ENCODE measurements around the gene ITGB1.
A peak's percentile ranks its signal among the peaks of the same experiment; 100 is the strongest.
"Not testable (repeated sequence)": the region's sequence is repeated elsewhere in the genome, so short reads cannot be mapped to it uniquely, and the experiment has no call there.

ITGB1 gene

GRCh38 chr10:32958085-32959005 lies at the start of gene ITGB1:
Gene ITGB1 (minus strand): TSS chr10:32958230. CDS start chr10:32935558, 22,672 bp downstream.
- Mint-ChIP-seq H3K4me3 (peak within 1 kb of the TSS; percentile 76), H3K27me3 (peaks cover 11% of the 10 kb centered on the region), H3K9me3 (no peaks in the 10 kb centered on the region), H3K27ac (peak within 1 kb of the TSS; percentile 70), H3K36me3 (peaks cover 2% of the 10 kb centered on the region), H3K4me1 (peaks cover 30% of the 10 kb centered on the region)
- peak; percentile 90 for DNase-seq
- CTCF ChIA-PET, result interaction anchor here (1.3 to 1.5 kb wide), 2 partner anchors 23 to 49 kb away, joined by 4 read pairs; no protein-coding TSS in a partner anchor

- Mint-ChIP-seq H3K4me1 (peaks cover 33% of the 10 kb centered on the region), H3K27ac (no peak overlapping the region), H3K4me3 (no peak overlapping the region), H3K27me3 (peaks cover 18% of the 10 kb centered on the region), H3K9me3 (no peaks in the 10 kb centered on the region), H3K36me3 (no peaks in the 10 kb centered on the region)
- CTCF ChIA-PET, result interaction anchor here (0.8 to 1.7 kb wide), 4 partner anchors 25 to 129 kb away, joined by 3 to 4 read pairs (median 4); no protein-coding TSS in a partner anchor
- DNase-seq, result no peak
These were observed 48.4 kb upstream of the ITGB1 start for GRCh38 chr10:33006342-33006887.

GRCh38 chr10:33005322-33006301 lies 47.6 kb upstream of the ITGB1 start:
- peaks cover 18% of the 10 kb centered on the region for H3K27me3 Mint-ChIP-seq
- H3K27ac Mint-ChIP-seq, result peak overlapping the region; percentile 46
- H3K4me3 Mint-ChIP-seq, result peak overlapping the region; percentile 50
- peaks cover 32% of the 10 kb centered on the region for H3K4me1 Mint-ChIP-seq
- CTCF ChIA-PET, result interaction anchor here (0.8 to 1.1 kb wide), 2 partner anchors 49 to 129 kb away, joined by 3 to 4 read pairs; no protein-coding TSS in a partner anchor
- no peaks in the 10 kb centered on the region for H3K36me3 Mint-ChIP-seq
- DNase-seq, result peak; percentile 38
- H3K9me3 Mint-ChIP-seq, result no peaks in the 10 kb centered on the region

GRCh38 chr10:33001908-33002492 lies 44.0 kb upstream of the ITGB1 start:
- H3K27me3 Mint-ChIP-seq, result peaks cover 4% of the 10 kb centered on the region
- H3K36me3 Mint-ChIP-seq, result no peaks in the 10 kb centered on the region
- no peaks in the 10 kb centered on the region for H3K9me3 Mint-ChIP-seq
- CTCF ChIA-PET, result no interaction called here
- DNase-seq, result no peak
- no peak overlapping the region for H3K27ac Mint-ChIP-seq
- H3K4me3 Mint-ChIP-seq, result no peak overlapping the region
- peaks cover 10% of the 10 kb centered on the region for H3K4me1 Mint-ChIP-seq

GRCh38 chr10:32998060-32998581 lies 40.1 kb upstream of the ITGB1 start:
- H3K4me1 Mint-ChIP-seq, H3K4me3 Mint-ChIP-seq, H3K9me3 Mint-ChIP-seq, H3K27ac Mint-ChIP-seq, H3K27me3 Mint-ChIP-seq, H3K36me3 Mint-ChIP-seq, DNase-seq, CTCF ChIA-PET: not testable (repeated sequence)

GRCh38 chr10:32995751-32996150 lies 37.7 kb upstream of the ITGB1 start:
- DNase-seq, result no peak
- Mint-ChIP-seq H3K9me3 (peaks cover 2% of the 10 kb centered on the region), H3K4me1 (no peaks in the 10 kb centered on the region), H3K27ac (no peak overlapping the region), H3K4me3 (no peak overlapping the region), H3K36me3 (no peaks in the 10 kb centered on the region), H3K27me3 (peaks cover 2% of the 10 kb centered on the region)
- CTCF ChIA-PET, result interaction anchor here (1.2 to 1.3 kb wide), 2 partner anchors 8 to 13 kb away, joined by 3 to 6 read pairs; no protein-coding TSS in a partner anchor

GRCh38 chr10:32995066-32995622 lies 37.1 kb upstream of the ITGB1 start:
- peaks cover 4% of the 10 kb centered on the region for H3K9me3 Mint-ChIP-seq
- no peak overlapping the region for H3K27ac Mint-ChIP-seq
- H3K27me3 Mint-ChIP-seq, result peaks cover 4% of the 10 kb centered on the region
- DNase-seq, result no peak
- H3K4me3 Mint-ChIP-seq, result no peak overlapping the region
- H3K36me3 Mint-ChIP-seq, result no peaks in the 10 kb centered on the region
- H3K4me1 Mint-ChIP-seq, result no peaks in the 10 kb centered on the region
- CTCF ChIA-PET, result interaction anchor here (1.2 to 1.3 kb wide), 2 partner anchors 8 to 14 kb away, joined by 3 to 6 read pairs; no protein-coding TSS in a partner anchor

GRCh38 chr10:32994632-32995031 lies 36.6 kb upstream of the ITGB1 start:
- H3K4me1 Mint-ChIP-seq, H3K27me3 Mint-ChIP-seq, DNase-seq, CTCF ChIA-PET, H3K36me3 Mint-ChIP-seq, H3K9me3 Mint-ChIP-seq, H3K4me3 Mint-ChIP-seq, H3K27ac Mint-ChIP-seq: not testable (repeated sequence)

GRCh38 chr10:32992310-32992709 lies 34.3 kb upstream of the ITGB1 start:
- H3K9me3 Mint-ChIP-seq, CTCF ChIA-PET, DNase-seq, H3K4me1 Mint-ChIP-seq, H3K27ac Mint-ChIP-seq, H3K27me3 Mint-ChIP-seq, H3K36me3 Mint-ChIP-seq, H3K4me3 Mint-ChIP-seq: not testable (repeated sequence)

- Mint-ChIP-seq H3K36me3 (no peaks in the 10 kb centered on the region), H3K27ac (no peak overlapping the region)
These were observed 32.8 kb upstream of the ITGB1 start for GRCh38 chr10:32990811-32991210.

GRCh38 chr10:32988604-32989003 lies 30.6 kb upstream of the ITGB1 start:
- CTCF ChIA-PET, result no interaction called here
- peaks cover 4% of the 10 kb centered on the region for H3K9me3 Mint-ChIP-seq

More at GRCh38 chr10:32990811-32991210, 32.8 kb upstream of the ITGB1 start:
- H3K27me3 Mint-ChIP-seq, result peaks cover 4% of the 10 kb centered on the region
- H3K4me1 Mint-ChIP-seq, result no peaks in the 10 kb centered on the region
- CTCF ChIA-PET, result no interaction called here
- no peak for DNase-seq
- no peak overlapping the region for H3K4me3 Mint-ChIP-seq
- peaks cover 4% of the 10 kb centered on the region for H3K9me3 Mint-ChIP-seq

GRCh38 chr10:32987172-32987571 lies 29.1 kb upstream of the ITGB1 start:
- Mint-ChIP-seq H3K36me3 (no peaks in the 10 kb centered on the region), H3K4me3 (no peak overlapping the region), H3K9me3 (peaks cover 4% of the 10 kb centered on the region), H3K27ac (no peak overlapping the region), H3K27me3 (peaks cover 4% of the 10 kb centered on the region), H3K4me1 (peaks cover 2% of the 10 kb centered on the region)
- CTCF ChIA-PET, result no interaction called here
- DNase-seq, result no peak

More at GRCh38 chr10:32988604-32989003, 30.6 kb upstream of the ITGB1 start:
- no peak for DNase-seq
- Mint-ChIP-seq H3K36me3 (no peaks in the 10 kb centered on the region), H3K4me3 (no peak overlapping the region), H3K27ac (no peak overlapping the region), H3K4me1 (no peaks in the 10 kb centered on the region), H3K27me3 (peaks cover 4% of the 10 kb centered on the region)

GRCh38 chr10:32985775-32986350 lies 27.8 kb upstream of the ITGB1 start:
- CTCF ChIA-PET, result no interaction called here
- DNase-seq, result no peak
- no peaks in the 10 kb centered on the region for H3K36me3 Mint-ChIP-seq
- H3K27me3 Mint-ChIP-seq, result peaks cover 3% of the 10 kb centered on the region
- peaks cover 16% of the 10 kb centered on the region for H3K4me1 Mint-ChIP-seq
- no peak overlapping the region for H3K27ac Mint-ChIP-seq
- H3K4me3 Mint-ChIP-seq, result no peak overlapping the region
- H3K9me3 Mint-ChIP-seq, result peaks cover 3% of the 10 kb centered on the region
